Measurements from ENCODE around the gene ARIH2. TPM values are rescaled to one million over a fixed set of nuclear protein-coding genes. Genes with fewer than 3 reads are reported as not detected.

Gene ARIH2
- total RNA-seq, 1 experiment from 2014 or later, result 77.0 TPM

DNA sequence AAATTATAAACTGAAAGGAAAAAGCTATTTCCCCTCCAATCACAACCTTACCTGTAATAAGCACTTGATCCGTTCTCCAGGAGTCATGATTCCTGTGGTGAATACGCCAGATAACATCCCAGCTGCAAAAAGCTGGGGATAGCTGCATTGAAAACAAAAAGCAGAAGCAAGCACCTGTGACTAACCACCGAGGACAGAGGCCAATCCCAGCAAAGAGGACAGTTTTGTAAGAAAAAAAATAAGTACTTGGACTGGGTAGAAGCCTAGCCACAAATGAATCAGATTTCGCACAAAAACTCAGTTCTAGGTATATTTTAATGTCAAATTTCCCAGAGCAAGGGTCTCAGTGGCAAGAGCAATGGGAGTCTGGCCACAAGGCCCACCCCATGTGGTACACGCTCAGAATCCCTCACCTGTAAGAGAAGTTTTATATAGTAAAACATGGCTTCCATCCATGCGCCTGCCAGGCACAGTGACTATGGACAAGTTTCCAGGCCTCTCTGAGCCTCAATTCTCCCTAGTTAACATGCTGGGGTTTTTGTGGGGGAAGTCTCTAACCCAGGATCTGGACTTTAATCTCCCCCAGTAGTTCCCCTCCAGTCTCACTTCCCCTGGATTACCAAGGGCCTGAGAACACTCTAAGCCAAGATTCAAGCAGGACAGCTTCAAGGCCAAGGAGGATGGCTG, 39.2 kb upstream of the ARIH2 start:
- H3K4me1 ChIP-seq (ENCODE audit: control insufficient read depth, insufficient read depth, low read length), result no peaks in the 10 kb centered on the region
- no TSS peak for BruUV-seq (replicated peaks)
- intact Hi-C loops (cut with micrococcal nuclease; ENCODE audit: unreplicated experiment) (no loop called here), in situ Hi-C loops (cut with HindIII; ENCODE audit: low pct_unique_long_range_greater_than_20kb, low sequenced_read_pairs) (no loop called here)
- no peak for ATAC-seq
- H3K9me3 ChIP-seq (ENCODE audit: control insufficient read depth, insufficient read depth, low read depth, low read length), result no peaks in the 10 kb centered on the region
- no peaks in the 10 kb centered on the region for H3K36me3 ChIP-seq (ENCODE audit: control insufficient read depth, insufficient read depth, low read length)
- H3K27me3 ChIP-seq (ENCODE audit: control insufficient read depth, insufficient read depth, low read length), result no peaks in the 10 kb centered on the region
- TF ChIP-seq SIN3A (IDR thresholded peaks at IDR 0.05; ENCODE audit: borderline replicate concordance, insufficient read depth, low read depth, low read length), result no peak
- TF ChIP-seq POLR2AphosphoS5 (IDR thresholded peaks at IDR 0.05; ENCODE audit: low read depth, low read length), result no peak
- TF ChIP-seq, protein P1, sequence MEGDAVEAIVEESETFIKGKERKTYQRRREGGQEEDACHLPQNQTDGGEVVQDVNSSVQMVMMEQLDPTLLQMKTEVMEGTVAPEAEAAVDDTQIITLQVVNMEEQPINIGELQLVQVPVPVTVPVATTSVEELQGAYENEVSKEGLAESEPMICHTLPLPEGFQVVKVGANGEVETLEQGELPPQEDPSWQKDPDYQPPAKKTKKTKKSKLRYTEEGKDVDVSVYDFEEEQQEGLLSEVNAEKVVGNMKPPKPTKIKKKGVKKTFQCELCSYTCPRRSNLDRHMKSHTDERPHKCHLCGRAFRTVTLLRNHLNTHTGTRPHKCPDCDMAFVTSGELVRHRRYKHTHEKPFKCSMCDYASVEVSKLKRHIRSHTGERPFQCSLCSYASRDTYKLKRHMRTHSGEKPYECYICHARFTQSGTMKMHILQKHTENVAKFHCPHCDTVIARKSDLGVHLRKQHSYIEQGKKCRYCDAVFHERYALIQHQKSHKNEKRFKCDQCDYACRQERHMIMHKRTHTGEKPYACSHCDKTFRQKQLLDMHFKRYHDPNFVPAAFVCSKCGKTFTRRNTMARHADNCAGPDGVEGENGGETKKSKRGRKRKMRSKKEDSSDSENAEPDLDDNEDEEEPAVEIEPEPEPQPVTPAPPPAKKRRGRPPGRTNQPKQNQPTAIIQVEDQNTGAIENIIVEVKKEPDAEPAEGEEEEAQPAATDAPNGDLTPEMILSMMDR (IDR thresholded peaks at IDR 0.05), result no peak
- TF ChIP-seq, protein P2, sequence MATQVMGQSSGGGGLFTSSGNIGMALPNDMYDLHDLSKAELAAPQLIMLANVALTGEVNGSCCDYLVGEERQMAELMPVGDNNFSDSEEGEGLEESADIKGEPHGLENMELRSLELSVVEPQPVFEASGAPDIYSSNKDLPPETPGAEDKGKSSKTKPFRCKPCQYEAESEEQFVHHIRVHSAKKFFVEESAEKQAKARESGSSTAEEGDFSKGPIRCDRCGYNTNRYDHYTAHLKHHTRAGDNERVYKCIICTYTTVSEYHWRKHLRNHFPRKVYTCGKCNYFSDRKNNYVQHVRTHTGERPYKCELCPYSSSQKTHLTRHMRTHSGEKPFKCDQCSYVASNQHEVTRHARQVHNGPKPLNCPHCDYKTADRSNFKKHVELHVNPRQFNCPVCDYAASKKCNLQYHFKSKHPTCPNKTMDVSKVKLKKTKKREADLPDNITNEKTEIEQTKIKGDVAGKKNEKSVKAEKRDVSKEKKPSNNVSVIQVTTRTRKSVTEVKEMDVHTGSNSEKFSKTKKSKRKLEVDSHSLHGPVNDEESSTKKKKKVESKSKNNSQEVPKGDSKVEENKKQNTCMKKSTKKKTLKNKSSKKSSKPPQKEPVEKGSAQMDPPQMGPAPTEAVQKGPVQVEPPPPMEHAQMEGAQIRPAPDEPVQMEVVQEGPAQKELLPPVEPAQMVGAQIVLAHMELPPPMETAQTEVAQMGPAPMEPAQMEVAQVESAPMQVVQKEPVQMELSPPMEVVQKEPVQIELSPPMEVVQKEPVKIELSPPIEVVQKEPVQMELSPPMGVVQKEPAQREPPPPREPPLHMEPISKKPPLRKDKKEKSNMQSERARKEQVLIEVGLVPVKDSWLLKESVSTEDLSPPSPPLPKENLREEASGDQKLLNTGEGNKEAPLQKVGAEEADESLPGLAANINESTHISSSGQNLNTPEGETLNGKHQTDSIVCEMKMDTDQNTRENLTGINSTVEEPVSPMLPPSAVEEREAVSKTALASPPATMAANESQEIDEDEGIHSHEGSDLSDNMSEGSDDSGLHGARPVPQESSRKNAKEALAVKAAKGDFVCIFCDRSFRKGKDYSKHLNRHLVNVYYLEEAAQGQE (IDR thresholded peaks at IDR 0.05; ENCODE audit: insufficient read depth in 1 of 2, low read depth in 2 of 2, low read length in 1 of 2), result no peak
- TF ChIP-seq TCF7L2 (IDR thresholded peaks at IDR 0.05; ENCODE audit: low read depth, low read length), result no peak
- ChIA-PET POLR2A (no interaction called here), CTCF (no interaction called here)
- no peak for DNase-seq (ENCODE audit: low read depth, low spot score)
- no peak overlapping the region for H3K4me3 ChIP-seq (ENCODE audit: low read depth in 2 of 2, low read length in 2 of 2)
- H3K27ac ChIP-seq (ENCODE audit: low read length), result no peak overlapping the region

DNA sequence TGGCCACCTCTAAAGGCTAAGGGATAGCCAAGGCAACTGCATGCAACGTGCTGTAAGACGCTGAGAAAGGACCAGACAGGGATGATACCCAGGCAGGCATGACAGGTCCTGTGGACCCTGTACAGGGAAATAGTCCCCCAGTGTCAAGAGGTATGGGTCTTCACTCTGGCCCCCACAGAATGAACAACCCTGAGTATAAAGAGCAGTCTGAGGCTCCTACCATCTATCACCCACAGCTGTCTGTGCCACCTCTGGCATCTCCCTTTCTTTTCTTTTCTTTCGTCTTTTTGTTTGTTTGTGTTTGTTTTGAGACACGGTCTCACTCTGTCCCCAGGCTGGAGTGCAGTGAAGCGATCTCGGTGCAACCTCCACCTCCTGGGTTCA, 38.7 kb upstream of the ARIH2 start:
- TF ChIP-seq, protein P2 (IDR thresholded peaks at IDR 0.05; ENCODE audit: insufficient read depth in 1 of 2, low read depth in 2 of 2, low read length in 1 of 2), result no peak
- TF ChIP-seq POLR2AphosphoS5 (IDR thresholded peaks at IDR 0.05; ENCODE audit: low read depth, low read length) (no peak), SIN3A (IDR thresholded peaks at IDR 0.05; ENCODE audit: borderline replicate concordance, insufficient read depth, low read depth, low read length) (no peak), TCF7L2 (IDR thresholded peaks at IDR 0.05; ENCODE audit: low read depth, low read length) (no peak)
- TF ChIP-seq, protein P1 (IDR thresholded peaks at IDR 0.05), result no peak
- ChIA-PET CTCF (no interaction called here), POLR2A (no interaction called here)
- no TSS peak for BruUV-seq (replicated peaks)
- Histone ChIP-seq H3K27me3 (ENCODE audit: control insufficient read depth, insufficient read depth, low read length) (no peaks in the 10 kb centered on the region), H3K4me3 (ENCODE audit: low read depth in 2 of 2, low read length in 2 of 2) (no peak overlapping the region), H3K36me3 (ENCODE audit: control insufficient read depth, insufficient read depth, low read length) (no peaks in the 10 kb centered on the region), H3K27ac (ENCODE audit: low read length) (no peak overlapping the region), H3K9me3 (ENCODE audit: control insufficient read depth, insufficient read depth, low read depth, low read length) (no peaks in the 10 kb centered on the region), H3K4me1 (ENCODE audit: control insufficient read depth, insufficient read depth, low read length) (no peaks in the 10 kb centered on the region)
- no peak for DNase-seq (ENCODE audit: low read depth, low spot score)
- intact Hi-C loops (cut with micrococcal nuclease; ENCODE audit: unreplicated experiment) (no loop called here), in situ Hi-C loops (cut with HindIII; ENCODE audit: low pct_unique_long_range_greater_than_20kb, low sequenced_read_pairs) (no loop called here)
- no peak for ATAC-seq
